WTC11 (cell line): ENCODE results near the gene GGA1. TPM values are rescaled to one million over a fixed set of nuclear protein-coding genes. Genes with fewer than 3 reads are reported as not detected.

Source experiments
- ATAC-seq: fragments of 200-7000 bp; cut with Tn5 transposase; 2 replicates; pipeline ENCODE4 v1.10.0; 2021; ENCODE audit warnings: mild to moderate bottlenecking, moderate library complexity
- CTCF ChIA-PET: fragments of 300-600 bp; sonication (Branson Sonifier 250); formaldehyde crosslinking; loops from one replicate; lab custom pipeline; 2021; ENCODE audit warnings: antibody characterized with exemption; lab: Charles Lee
- POLR2A ChIA-PET: fragments of 350-600 bp; sonication (Branson Sonifier 250); formaldehyde crosslinking; loops from one replicate; lab custom pipeline; 2021; ENCODE audit warnings: antibody characterized with exemption; lab: Charles Lee
- DNase-seq: peaks from one replicate; pipeline ENCODE4 v3.0.0; 2021; ENCODE audit warnings: low spot score
- H3K27ac Mint-ChIP-seq: 2 replicates; pipeline ENCODE4 v1.8.0; 2021; ENCODE audit warnings: mixed read lengths
- H3K27me3 Mint-ChIP-seq: 2 replicates; pipeline ENCODE4 v1.8.0; 2021; ENCODE audit warnings: low read depth, mild to moderate bottlenecking, moderate library complexity, mixed read lengths
- H3K36me3 Mint-ChIP-seq: 2 replicates; pipeline ENCODE4 v1.8.0; 2021; ENCODE audit warnings: mixed read lengths
- H3K4me1 Mint-ChIP-seq: 2 replicates; pipeline ENCODE4 v1.8.0; 2022; ENCODE audit warnings: mixed read lengths
- H3K4me3 Mint-ChIP-seq: 2 replicates; pipeline ENCODE4 v1.8.0; 2021; ENCODE audit warnings: mild to moderate bottlenecking, moderate library complexity, mixed read lengths
- H3K9me3 Mint-ChIP-seq: 2 replicates; pipeline ENCODE4 v1.8.0; 2021; ENCODE audit warnings: mixed read lengths
- AR ChIP-seq: fragments of 250-450 bp; sonication (Bioruptor Pico); IDR thresholded peaks from 2 replicates; pipeline ENCODE4 v1.9.0; 2021; ENCODE audit warnings: mild to moderate bottlenecking
- ARID4B ChIP-seq: sonication (generic); formaldehyde crosslinking; IDR thresholded peaks from 2 replicates; pipeline ENCODE4 v1.8.0; 2023; ENCODE audit warnings: missing genetic modification reagents, mild to moderate bottlenecking, borderline replicate concordance
- ATF2 ChIP-seq: sonication (generic); formaldehyde crosslinking; IDR thresholded peaks from 2 replicates; pipeline ENCODE4 v1.8.1; 2022; ENCODE audit warnings: low read depth, missing genetic modification reagents, borderline replicate concordance
- CBFB ChIP-seq: sonication (generic); formaldehyde crosslinking; IDR thresholded peaks from 2 replicates; pipeline ENCODE4 v1.8.1; 2022; ENCODE audit warnings: mild to moderate bottlenecking, low read depth, missing genetic modification reagents
- JAZF1 ChIP-seq: fragments of 250-450 bp; sonication (Bioruptor Pico); IDR thresholded peaks from 2 replicates; pipeline ENCODE4 v1.9.0; 2021; ENCODE audit warnings: moderate library complexity, mild to moderate bottlenecking, inconsistent platforms
- MAX ChIP-seq: sonication (generic); formaldehyde crosslinking; IDR thresholded peaks from 2 replicates; pipeline ENCODE4 v1.8.0; 2022; ENCODE audit warnings: mild to moderate bottlenecking, missing genetic modification reagents
- MLX ChIP-seq: sonication (generic); formaldehyde crosslinking; IDR thresholded peaks from 2 replicates; pipeline ENCODE4 v1.8.1; 2023; ENCODE audit warnings: mild to moderate bottlenecking, missing genetic modification reagents, moderate library complexity
- NFYB ChIP-seq: sonication (generic); formaldehyde crosslinking; conservative IDR thresholded peaks from 2 replicates; pipeline ENCODE4 v1.8.0; 2022; ENCODE audit warnings: low read depth, missing genetic modification reagents
- NR1H2 ChIP-seq: sonication (generic); formaldehyde crosslinking; IDR thresholded peaks from 2 replicates; pipeline ENCODE4 v1.9.0; 2021; ENCODE audit warnings: mild to moderate bottlenecking, moderate library complexity, missing genetic modification reagents
- SMAD4 ChIP-seq: sonication (generic); formaldehyde crosslinking; IDR thresholded peaks from 2 replicates; pipeline ENCODE4 v1.8.0; 2022; ENCODE audit warnings: mild to moderate bottlenecking, missing genetic modification reagents
- STAT6 ChIP-seq: sonication (generic); formaldehyde crosslinking; conservative IDR thresholded peaks from 2 replicates; pipeline ENCODE4 v1.8.1; 2023; ENCODE audit warnings: mild to moderate bottlenecking, low read depth, missing genetic modification reagents, moderate library complexity
- TEAD1 ChIP-seq: sonication (generic); formaldehyde crosslinking; IDR thresholded peaks from 2 replicates; pipeline ENCODE4 v1.8.0; 2022; ENCODE audit warnings: mild to moderate bottlenecking, missing genetic modification reagents
- TP53 ChIP-seq: sonication (generic); formaldehyde crosslinking; IDR thresholded peaks from 2 replicates; pipeline ENCODE4 v1.8.1; 2023; ENCODE audit warnings: mild to moderate bottlenecking, missing genetic modification reagents
- USF2 ChIP-seq: sonication (generic); formaldehyde crosslinking; IDR thresholded peaks from 2 replicates; pipeline ENCODE4 v1.8.1; 2023; ENCODE audit warnings: mild to moderate bottlenecking, missing genetic modification reagents, moderate library complexity
- ZNF138 ChIP-seq: sonication (generic); formaldehyde crosslinking; conservative IDR thresholded peaks from 2 replicates; pipeline ENCODE4 v1.8.1; 2022; ENCODE audit warnings: mild to moderate bottlenecking, moderate library complexity, missing genetic modification reagents
- ZNF232 ChIP-seq: sonication (generic); formaldehyde crosslinking; IDR thresholded peaks from 2 replicates; pipeline ENCODE4 v1.8.0; 2022; ENCODE audit warnings: mild to moderate bottlenecking, missing genetic modification reagents
- ZNF671 ChIP-seq: fragments of 250-450 bp; sonication (Bioruptor Pico); IDR thresholded peaks from 2 replicates; pipeline ENCODE4 v1.8.0; 2021; ENCODE audit warnings: mild to moderate bottlenecking
- ZSCAN18 ChIP-seq: fragments of 250-450 bp; sonication (Bioruptor Pico); IDR thresholded peaks from 2 replicates; pipeline ENCODE4 v2.1.2; 2022; ENCODE audit warnings: mild to moderate bottlenecking, moderate library complexity
- total RNA-seq: library from RNA; stranded (reverse); gene quantifications from 3 replicates; pipeline ENCODE4 v1.2.3, GENCODE V29; 2021

The GGA1 gene
- total RNA-seq, 1 experiment from 2014 or later = 66.3 TPM

- Mint-ChIP-seq H3K9me3 (no peaks in the 10 kb centered on the region), H3K27me3 (peaks cover 18% of the 10 kb centered on the region), H3K4me3 (no peak overlapping the region), H3K4me1 (peaks cover 52% of the 10 kb centered on the region)
- DNase-seq = no peak
- ChIA-PET POLR2A (interaction anchor here (5.7 kb wide), 1 partner anchor 19 kb away, joined by 24 read pairs; no protein-coding TSS in a partner anchor), CTCF (interaction anchor here (0.6 to 20.7 kb wide), 9 partner anchors 8 to 271 kb away, joined by 6 to 728 read pairs (median 22); partner anchors contain the start of gene LGALS2)
- TF ChIP-seq ZNF671 (CRISPR knock-in tag) (no peak), NFYB (CRISPR knock-in tag) (no peak), MLX (no peak), ARID4B (CRISPR knock-in tag) (no peak), SMAD4 (CRISPR knock-in tag) (no peak), CBFB (no peak), USF2 (no peak)
- TF ChIP-seq, all 79 proteins: peak for 0
- no peak overlapping the region; the same call in 1 of the 2 replicates for H3K27ac Mint-ChIP-seq
- no peaks in the 10 kb centered on the region for H3K36me3 Mint-ChIP-seq
- ATAC-seq = no peak
Observed at GRCh38 chr22:37565830-37566229, 42.8 kb upstream of the GGA1 start.

- POLR2A ChIA-PET = interaction anchor here (0.6 to 5.7 kb wide), 2 partner anchors 20 to 22 kb away, joined by 3 to 24 read pairs; no protein-coding TSS in a partner anchor
- H3K4me1 Mint-ChIP-seq = peaks cover 51% of the 10 kb centered on the region
- TF ChIP-seq ZNF232 (no peak), TP53 (CRISPR knock-in tag) (no peak), AR (no peak), NR1H2 (CRISPR knock-in tag) (no peak), ZNF138 (CRISPR knock-in tag) (no peak), ZSCAN18 (CRISPR knock-in tag) (no peak), STAT6 (CRISPR knock-in tag) (no peak), JAZF1 (CRISPR knock-in tag) (no peak), MAX (CRISPR knock-in tag) (no peak), TEAD1 (CRISPR knock-in tag) (no peak), ATF2 (no peak)
Observed at GRCh38 chr22:37566329-37566837, 42.3 kb upstream of the GGA1 start.

More at GRCh38 chr22:37566329-37566837, 42.3 kb upstream of the GGA1 start:
- CTCF ChIA-PET = interaction anchor here (0.6 to 20.7 kb wide), 19 partner anchors 9 to 307 kb away, joined by 3 to 728 read pairs (median 9); partner anchors contain the start of genes GGA1, LGALS2 and MFNG
- H3K36me3 Mint-ChIP-seq = no peaks in the 10 kb centered on the region
- peaks cover 13% of the 10 kb centered on the region for H3K27me3 Mint-ChIP-seq
- no peak overlapping the region for H3K4me3 Mint-ChIP-seq
- DNase-seq (no peak), ATAC-seq (no peak)
- no peaks in the 10 kb centered on the region for H3K9me3 Mint-ChIP-seq
- H3K27ac Mint-ChIP-seq = no peak overlapping the region
